ENCODE measurements around the gene PAX8.

- no peak for TF ChIP-seq POLR2A (IDR thresholded peaks at IDR 0.05)
- no peak for TF ChIP-seq CTCF (IDR thresholded peaks at IDR 0.05 in 8 of 11, conservative IDR thresholded peaks at IDR 0.05 in 3 of 11)
Measured at GRCh38 chr2:113260991-113261390, 17.7 kb downstream of the PAX8 start.
